ENCODE data around the gene GRK4.
"Not testable (repeated sequence)": the region's sequence is repeated elsewhere in the genome, so short reads cannot be mapped to it uniquely, and the experiment has no call there.

GRK4 gene

GRCh38 chr4:2931512-2932301, 31.7 kb upstream of the GRK4 start:
- DNase-seq = no peak

- no peak for DNase-seq
Observed at GRCh38 chr4:2932321-2932950, 30.9 kb upstream of the GRK4 start.

DNA sequence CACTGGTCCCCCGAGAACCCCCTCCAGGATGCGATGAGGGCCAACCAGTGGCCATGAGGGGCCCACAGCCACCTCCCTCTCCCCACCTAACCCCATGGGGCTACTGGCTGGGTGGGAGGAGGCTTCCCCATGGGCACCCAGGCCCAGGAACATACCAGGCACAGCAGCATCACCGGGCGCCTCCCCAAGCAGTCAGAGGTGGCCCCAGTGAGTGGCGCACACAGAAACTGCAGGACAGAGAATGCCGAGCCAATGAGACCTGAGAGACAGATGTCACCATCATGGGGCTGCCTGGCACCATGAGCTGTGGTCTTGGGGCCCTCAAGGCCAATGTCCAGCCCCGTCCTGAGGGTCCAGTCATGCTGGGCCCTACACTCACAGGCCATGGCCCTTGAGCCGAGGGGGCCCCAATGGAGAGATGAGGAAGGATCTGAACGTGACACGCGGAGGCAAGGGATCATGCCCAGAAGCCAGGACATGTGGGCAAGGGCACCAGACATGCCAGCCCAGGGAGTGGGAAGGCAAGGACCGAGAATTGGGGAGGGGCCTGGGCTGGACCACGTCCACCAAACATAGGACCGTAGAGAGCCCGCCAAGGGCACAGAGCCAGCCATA, 30.3 kb upstream of the GRK4 start:
- DNase-seq = no peak

GRCh38 chr4:2933566-2934076, 29.8 kb upstream of the GRK4 start:
- DNase-seq = no peak

DNA sequence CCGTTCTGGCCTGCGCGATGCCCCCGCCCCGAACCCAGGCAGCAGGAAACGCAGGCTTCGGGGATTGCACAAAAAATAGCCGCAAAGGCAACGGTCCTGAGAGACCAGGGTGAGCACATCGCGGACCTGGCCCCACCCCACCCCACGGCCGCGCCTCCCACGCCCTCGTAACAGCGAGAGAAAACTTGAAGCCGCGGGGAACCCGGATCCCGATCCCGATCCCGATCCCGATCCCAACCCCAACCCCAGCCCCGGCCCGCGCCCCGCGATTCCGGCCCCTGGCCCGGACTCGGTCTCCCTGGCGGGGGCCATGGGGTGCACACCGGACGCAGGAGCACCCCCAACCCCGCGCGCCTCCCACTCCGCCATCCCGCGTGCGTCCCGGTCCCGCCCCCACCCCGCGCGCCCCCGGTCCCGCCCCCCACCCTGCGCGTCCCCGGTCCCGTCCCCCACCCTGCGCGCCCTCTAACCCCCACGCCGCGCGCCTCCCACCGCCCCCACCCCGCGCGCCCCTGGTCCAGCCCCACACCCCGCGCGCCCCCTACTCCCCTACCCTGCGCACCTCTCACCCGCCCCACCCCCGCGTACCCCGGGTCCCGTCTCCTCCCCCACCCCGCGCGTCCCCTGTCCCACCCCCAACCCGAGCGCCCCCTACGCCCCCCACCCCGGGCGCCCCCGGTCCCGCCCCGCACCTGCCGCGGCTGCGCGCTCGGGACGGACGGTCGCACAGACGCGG, 29.1 kb upstream of the GRK4 start:
- DNase-seq = no peak

GRCh38 chr4:2934813-2935761, 28.3 kb upstream of the GRK4 start:
- peak; percentile 15 for DNase-seq

- no peak for DNase-seq
Observed at GRCh38 chr4:2935762-2936743, 27.3 kb upstream of the GRK4 start.

- no peak for DNase-seq
Observed at GRCh38 chr4:2936773-2937145, 26.6 kb upstream of the GRK4 start.

DNA sequence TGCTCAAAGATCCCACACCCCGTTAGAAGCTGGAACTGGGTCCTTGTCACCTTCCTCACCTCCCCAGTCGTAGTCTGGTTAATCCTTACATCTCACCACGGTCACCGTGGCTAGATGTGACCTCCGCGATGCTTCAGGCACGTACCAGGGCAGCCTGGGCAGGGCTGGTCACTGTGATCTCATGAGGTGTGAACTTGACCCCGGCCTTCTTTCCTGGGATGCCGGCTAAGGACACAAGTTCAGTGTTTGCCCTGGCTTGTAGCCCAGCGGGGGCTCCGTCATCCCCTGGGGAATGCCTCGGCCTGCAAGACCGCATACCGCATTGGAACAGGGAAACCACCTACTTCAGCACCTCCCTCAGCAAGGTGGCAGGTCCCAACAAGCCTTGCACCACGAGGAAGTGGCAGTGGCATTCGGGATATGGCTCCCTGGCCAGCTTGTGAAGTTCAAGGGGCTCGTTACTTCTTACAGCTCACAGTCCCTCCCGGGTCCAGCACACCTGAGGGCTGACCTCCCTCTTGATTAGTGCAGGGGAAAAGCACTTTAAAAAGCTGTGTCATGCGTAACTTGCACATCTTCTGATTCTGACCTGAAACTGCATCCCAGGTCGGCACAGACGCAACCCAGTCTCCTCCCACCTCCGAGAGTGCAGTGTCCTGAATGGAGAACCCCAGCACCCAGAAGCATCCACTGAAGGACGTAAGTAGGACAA, 26.1 kb upstream of the GRK4 start:
- no peak for DNase-seq

DNA sequence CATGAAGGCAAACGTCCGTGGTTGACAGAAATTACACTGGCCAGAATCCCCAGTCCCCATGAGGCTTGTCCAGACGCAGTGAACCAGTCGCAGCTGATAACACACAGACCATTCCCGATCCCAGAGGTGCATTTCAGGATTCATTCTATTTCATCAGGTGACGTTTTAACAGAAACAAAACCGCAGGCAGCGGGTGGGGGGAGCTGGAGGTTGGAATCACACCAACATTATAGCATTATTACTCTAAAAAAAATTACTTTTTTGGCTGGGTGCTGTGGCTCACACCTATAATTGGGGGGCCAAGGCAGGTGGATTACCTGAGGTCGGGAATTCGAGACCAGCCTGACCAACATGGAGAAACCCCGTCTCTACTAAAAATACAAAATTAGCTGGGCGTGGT, 25.4 kb upstream of the GRK4 start:
- no peak for DNase-seq

DNA sequence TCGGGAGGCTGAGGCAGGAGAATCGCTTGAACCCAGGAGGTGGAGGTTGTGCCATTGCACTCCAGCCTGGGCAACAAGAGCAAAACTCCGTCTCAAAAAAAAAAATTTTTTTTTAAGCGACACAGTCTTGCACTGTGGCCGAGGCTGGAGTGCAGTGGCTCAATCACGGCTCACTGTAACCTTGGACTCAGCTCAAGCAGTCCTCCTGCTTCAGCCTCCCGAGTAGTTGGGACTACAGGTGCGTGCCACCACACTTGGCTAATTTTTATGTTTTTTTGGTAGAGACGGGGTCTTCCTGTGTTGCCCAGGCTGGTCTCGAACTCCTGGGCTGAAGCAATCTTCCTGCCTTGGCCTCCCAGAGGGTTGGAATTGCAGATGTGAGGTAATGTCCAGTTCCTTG, 25.0 kb upstream of the GRK4 start:
- DNase-seq = not testable (repeated sequence)

DNA sequence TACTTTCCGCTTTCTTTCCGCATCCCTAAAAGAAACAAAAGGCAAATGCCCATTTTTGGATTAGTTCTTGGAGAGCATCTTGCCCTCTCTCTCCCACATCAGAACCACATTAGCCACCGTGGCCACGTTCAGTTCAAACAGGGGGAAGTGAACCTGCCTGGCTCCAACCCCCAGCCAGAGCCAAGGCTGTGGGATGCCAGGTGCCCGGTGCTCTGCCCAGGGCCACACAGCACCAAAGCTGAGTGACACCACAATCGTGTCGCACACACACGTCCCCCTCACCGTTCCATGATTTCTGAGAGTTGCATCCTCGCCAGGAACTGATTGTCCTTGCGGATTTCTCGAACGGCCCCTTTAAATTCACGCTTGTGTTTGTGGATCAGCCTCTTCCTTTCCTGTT, 24.5 kb upstream of the GRK4 start:
- no peak for DNase-seq

DNA sequence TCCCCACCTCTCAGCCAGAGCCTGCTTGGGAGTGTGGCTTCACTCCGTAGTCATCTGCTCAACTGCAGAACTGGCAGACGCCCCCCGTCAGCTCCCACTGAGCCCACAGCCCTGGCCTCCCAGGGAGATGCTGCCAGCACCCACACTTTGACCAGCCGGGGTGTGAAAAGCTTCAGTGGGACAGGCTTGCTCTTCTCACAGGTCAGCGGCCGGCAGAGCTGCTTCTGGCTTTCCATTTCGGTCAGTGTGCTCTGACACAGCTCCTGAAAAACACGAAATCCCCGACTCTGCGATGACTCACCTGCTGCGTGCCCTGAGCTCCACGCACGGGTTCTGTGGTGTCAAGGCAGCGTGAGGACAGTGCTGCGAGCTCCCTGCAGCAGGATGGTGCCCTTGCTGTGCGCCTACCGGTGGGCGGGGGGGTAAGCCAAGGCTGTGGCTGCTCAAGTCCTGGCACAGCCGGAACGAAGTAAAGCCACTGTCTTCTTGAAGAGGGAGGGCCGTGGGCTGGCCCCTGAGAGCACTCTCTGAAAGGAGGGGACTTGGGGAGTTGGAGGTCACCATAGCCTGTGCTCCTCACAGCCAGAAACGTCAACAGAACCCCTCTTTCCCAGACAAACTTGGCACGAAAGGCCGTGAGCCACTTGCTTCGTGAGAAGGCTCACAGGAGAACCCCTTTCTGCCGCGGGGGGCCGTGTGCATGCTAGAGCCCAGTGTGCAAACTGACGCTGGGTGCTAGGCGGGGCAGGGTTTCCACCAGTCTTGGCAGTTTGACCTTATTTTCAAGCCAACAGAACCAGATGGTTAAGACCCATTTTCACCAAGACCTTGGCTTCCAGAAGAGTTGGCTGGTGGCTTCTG, 23.8 kb upstream of the GRK4 start:
- DNase-seq = no peak

DNA sequence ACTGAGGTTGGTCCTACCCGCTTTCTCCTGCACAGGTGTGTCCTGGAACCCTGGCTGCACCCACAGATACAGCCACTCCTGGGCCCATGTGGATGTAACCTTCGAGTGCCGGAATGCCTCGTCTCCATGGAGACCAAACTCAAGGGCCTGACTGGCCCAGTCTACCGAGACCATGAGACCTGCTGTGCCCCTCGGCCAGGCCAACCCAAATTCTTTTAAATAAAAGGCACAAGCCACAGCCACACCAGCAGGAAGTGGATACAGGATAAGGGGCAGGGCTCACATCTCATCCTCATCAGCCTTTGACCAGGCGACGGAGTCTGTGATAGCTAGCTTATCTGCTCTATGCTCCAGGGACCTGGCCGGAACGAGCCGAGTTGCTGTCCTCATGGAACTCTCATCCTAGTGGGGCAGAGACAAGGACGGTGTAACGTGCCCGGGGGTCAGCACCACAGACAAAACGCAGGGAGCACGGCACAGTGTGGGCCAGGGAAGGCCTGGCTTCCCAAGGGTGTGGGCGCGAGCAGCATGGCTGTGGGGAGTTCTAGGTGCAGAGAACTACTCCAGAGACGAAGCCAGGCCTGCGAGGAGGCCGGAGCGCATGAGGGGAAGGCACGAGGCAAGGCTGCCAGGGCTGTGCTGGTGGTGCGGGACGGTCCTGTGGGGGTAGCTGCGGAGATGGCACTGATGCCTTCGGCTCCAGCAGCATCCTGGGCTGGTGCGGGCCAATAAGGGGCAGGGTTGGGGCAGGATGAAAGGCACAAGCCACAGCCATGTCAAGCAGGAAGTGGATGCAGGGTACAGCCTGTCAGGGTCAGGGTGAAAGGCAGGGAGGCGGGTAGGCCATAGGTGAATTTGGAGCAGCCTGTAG, 22.9 kb upstream of the GRK4 start:
- DNase-seq = no peak

- DNase-seq = no peak
Observed at GRCh38 chr4:2941138-2942036, 22.0 kb upstream of the GRK4 start.

DNA sequence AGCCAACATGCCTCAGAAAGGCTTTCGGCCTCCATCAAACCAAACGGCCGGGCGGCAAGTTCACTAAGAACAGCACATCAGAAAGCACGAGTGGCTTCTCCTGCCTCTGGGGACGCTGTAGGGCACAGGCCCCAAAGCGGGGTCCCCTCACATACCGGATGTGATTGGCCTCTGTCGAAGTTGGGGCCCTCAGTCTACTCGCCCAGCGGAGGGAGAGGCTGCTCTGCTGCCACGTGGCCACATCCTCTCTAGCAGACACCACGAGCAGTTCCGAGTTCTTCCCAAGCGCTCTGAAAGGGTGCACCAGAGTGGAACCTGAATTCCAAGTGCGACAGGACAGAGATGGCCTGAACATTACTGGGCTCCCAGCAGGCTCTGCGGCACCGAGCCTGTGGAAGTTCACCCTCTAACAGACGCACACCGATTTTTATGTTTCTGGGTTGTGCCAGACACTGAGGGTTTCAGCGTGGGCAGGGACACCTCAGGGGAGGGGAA, 21.3 kb upstream of the GRK4 start:
- no peak for DNase-seq
